ENCODE results near the gene HDGFL1.

Gene HDGFL1

DNA sequence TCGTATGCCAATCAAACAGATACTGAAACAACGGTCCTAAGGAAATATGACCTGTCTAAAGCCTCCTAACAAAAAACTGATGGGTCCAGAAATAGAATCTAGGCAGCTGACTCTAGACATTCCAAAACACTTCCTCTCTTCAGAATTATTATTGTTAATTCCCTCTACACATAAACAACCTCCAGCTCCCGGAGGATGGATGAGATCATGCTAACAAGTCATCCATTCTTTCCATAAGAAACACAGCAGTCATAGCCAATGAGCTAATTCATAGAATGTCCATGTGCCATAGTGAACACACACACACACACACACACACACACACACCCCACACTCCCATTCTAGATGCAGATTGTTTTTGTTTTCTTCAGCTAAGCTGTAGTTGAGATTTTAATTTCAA, 44.3 kb downstream of the HDGFL1 start:
- Histone ChIP-seq H3K4me3 (ENCODE audit: low read depth, low read length) (no peak overlapping the region), H3K36me3 (ENCODE audit: control insufficient read depth in 2 of 2, insufficient read depth in 1 of 2, low read length in 2 of 2) (no peaks in the 10 kb centered on the region), H3K27ac (ENCODE audit: extremely low read depth, low read depth, low read length) (no peak overlapping the region), H3K4me1 (ENCODE audit: control insufficient read depth, insufficient read depth, low read length) (no peaks in the 10 kb centered on the region), H3K9me3 (ENCODE audit: control insufficient read depth, insufficient read depth, low read depth, low read length) (no peaks in the 10 kb centered on the region)
- POLR2A ChIA-PET = interaction anchor here (0.7 to 1.1 kb wide), 3 partner anchors 10 to 1020 kb away, joined by 3 to 4 read pairs (median 3); partner anchors contain the start of gene SOX4
- CTCF ChIA-PET = interaction anchor here (0.7 to 1.0 kb wide), 3 partner anchors 17 to 281 kb away, joined by 3 read pairs; no protein-coding TSS in a partner anchor
- TF ChIP-seq ZNF623 (tag by site-specific recombination; IDR thresholded peaks at IDR 0.05) = no peak
- TF ChIP-seq, protein P1, sequence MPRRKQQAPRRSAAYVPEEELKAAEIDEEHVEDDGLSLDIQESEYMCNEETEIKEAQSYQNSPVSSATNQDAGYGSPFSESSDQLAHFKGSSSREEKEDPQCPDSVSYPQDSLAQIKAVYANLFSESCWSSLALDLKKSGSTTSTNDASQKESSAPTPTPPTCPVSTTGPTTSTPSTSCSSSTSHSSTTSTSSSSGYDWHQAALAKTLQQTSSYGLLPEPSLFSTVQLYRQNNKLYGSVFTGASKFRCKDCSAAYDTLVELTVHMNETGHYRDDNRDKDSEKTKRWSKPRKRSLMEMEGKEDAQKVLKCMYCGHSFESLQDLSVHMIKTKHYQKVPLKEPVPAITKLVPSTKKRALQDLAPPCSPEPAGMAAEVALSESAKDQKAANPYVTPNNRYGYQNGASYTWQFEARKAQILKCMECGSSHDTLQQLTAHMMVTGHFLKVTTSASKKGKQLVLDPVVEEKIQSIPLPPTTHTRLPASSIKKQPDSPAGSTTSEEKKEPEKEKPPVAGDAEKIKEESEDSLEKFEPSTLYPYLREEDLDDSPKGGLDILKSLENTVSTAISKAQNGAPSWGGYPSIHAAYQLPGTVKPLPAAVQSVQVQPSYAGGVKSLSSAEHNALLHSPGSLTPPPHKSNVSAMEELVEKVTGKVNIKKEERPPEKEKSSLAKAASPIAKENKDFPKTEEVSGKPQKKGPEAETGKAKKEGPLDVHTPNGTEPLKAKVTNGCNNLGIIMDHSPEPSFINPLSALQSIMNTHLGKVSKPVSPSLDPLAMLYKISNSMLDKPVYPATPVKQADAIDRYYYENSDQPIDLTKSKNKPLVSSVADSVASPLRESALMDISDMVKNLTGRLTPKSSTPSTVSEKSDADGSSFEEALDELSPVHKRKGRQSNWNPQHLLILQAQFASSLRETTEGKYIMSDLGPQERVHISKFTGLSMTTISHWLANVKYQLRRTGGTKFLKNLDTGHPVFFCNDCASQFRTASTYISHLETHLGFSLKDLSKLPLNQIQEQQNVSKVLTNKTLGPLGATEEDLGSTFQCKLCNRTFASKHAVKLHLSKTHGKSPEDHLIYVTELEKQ (tag by site-specific recombination; IDR thresholded peaks at IDR 0.05; ENCODE audit: borderline replicate concordance) = peak; percentile 38; the same call in 1 of the 2 replicates
- TF ChIP-seq, protein P2, sequence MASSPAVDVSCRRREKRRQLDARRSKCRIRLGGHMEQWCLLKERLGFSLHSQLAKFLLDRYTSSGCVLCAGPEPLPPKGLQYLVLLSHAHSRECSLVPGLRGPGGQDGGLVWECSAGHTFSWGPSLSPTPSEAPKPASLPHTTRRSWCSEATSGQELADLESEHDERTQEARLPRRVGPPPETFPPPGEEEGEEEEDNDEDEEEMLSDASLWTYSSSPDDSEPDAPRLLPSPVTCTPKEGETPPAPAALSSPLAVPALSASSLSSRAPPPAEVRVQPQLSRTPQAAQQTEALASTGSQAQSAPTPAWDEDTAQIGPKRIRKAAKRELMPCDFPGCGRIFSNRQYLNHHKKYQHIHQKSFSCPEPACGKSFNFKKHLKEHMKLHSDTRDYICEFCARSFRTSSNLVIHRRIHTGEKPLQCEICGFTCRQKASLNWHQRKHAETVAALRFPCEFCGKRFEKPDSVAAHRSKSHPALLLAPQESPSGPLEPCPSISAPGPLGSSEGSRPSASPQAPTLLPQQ (tag by site-specific recombination; IDR thresholded peaks at IDR 0.05) = peak; percentile 63
- no peak for TF ChIP-seq KLF1 (tag by site-specific recombination; IDR thresholded peaks at IDR 0.05)
- TF ChIP-seq ZNF843 (tag by site-specific recombination; IDR thresholded peaks at IDR 0.05) = 0 out of 2 replicates have a peak, but pooled peaks have one; percentile 26
- no peak for TF ChIP-seq ZNF548 (tag by site-specific recombination; IDR thresholded peaks at IDR 0.05)
- TF ChIP-seq, protein P3, sequence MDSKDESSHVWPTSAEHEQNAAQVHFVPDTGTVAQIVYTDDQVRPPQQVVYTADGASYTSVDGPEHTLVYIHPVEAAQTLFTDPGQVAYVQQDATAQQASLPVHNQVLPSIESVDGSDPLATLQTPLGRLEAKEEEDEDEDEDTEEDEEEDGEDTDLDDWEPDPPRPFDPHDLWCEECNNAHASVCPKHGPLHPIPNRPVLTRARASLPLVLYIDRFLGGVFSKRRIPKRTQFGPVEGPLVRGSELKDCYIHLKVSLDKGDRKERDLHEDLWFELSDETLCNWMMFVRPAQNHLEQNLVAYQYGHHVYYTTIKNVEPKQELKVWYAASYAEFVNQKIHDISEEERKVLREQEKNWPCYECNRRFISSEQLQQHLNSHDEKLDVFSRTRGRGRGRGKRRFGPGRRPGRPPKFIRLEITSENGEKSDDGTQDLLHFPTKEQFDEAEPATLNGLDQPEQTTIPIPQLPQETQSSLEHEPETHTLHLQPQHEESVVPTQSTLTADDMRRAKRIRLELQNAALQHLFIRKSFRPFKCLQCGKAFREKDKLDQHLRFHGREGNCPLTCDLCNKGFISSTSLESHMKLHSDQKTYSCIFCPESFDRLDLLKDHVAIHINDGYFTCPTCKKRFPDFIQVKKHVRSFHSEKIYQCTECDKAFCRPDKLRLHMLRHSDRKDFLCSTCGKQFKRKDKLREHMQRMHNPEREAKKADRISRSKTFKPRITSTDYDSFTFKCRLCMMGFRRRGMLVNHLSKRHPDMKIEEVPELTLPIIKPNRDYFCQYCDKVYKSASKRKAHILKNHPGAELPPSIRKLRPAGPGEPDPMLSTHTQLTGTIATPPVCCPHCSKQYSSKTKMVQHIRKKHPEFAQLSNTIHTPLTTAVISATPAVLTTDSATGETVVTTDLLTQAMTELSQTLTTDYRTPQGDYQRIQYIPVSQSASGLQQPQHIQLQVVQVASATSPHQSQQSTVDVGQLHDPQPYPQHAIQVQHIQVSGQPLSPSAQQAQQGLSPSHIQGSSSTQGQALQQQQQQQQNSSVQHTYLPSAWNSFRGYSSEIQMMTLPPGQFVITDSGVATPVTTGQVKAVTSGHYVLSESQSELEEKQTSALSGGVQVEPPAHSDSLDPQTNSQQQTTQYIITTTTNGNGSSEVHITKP (tag by site-specific recombination; IDR thresholded peaks at IDR 0.05) = 0 out of 2 replicates have a peak, but pooled peaks have one; percentile 20
- no peak for TF ChIP-seq ZNF112 (tag by site-specific recombination; IDR thresholded peaks at IDR 0.05)
- TF ChIP-seq ZBTB21 (tag by site-specific recombination; IDR thresholded peaks at IDR 0.05) = peak; percentile 63
- no peak for TF ChIP-seq ZNF501 (tag by site-specific recombination; IDR thresholded peaks at IDR 0.05)
- no peak for TF ChIP-seq ZNF776 (tag by site-specific recombination; IDR thresholded peaks at IDR 0.05; ENCODE audit: borderline replicate concordance)
- 0 out of 2 replicates have a peak, but pooled peaks have one; percentile 18 for TF ChIP-seq ZNF133 (tag by site-specific recombination; IDR thresholded peaks at IDR 0.05)
- TF ChIP-seq, protein P4, sequence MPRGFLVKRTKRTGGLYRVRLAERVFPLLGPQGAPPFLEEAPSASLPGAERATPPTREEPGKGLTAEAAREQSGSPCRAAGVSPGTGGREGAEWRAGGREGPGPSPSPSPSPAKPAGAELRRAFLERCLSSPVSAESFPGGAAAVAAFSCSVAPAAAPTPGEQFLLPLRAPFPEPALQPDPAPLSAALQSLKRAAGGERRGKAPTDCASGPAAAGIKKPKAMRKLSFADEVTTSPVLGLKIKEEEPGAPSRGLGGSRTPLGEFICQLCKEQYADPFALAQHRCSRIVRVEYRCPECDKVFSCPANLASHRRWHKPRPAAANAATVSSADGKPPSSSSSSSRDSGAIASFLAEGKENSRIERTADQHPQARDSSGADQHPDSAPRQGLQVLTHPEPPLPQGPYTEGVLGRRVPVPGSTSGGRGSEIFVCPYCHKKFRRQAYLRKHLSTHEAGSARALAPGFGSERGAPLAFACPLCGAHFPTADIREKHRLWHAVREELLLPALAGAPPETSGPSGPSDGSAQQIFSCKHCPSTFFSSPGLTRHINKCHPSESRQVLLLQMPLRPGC (tag by site-specific recombination; IDR thresholded peaks at IDR 0.05) = peak; percentile 83
- TF ChIP-seq HOXA7 (CRISPR knock-in tag; IDR thresholded peaks at IDR 0.05; ENCODE audit: borderline replicate concordance) = no peak
- peak; percentile 60; the same call in 1 of the 2 replicates for TF ChIP-seq ZEB2 (tag by site-specific recombination; IDR thresholded peaks at IDR 0.05)
- TF ChIP-seq, protein P5, sequence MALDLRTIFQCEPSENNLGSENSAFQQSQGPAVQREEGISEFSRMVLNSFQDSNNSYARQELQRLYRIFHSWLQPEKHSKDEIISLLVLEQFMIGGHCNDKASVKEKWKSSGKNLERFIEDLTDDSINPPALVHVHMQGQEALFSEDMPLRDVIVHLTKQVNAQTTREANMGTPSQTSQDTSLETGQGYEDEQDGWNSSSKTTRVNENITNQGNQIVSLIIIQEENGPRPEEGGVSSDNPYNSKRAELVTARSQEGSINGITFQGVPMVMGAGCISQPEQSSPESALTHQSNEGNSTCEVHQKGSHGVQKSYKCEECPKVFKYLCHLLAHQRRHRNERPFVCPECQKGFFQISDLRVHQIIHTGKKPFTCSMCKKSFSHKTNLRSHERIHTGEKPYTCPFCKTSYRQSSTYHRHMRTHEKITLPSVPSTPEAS (tag by site-specific recombination; IDR thresholded peaks at IDR 0.05) = peak; percentile 49; the same call in 1 of the 2 replicates
- TF ChIP-seq ZNF140 (tag by site-specific recombination; IDR thresholded peaks at IDR 0.05) = no peak
- TF ChIP-seq WT1 (tag by site-specific recombination; IDR thresholded peaks at IDR 0.05) = 0 out of 2 replicates have a peak, but pooled peaks have one; percentile 51
- TF ChIP-seq ZNF174 (tag by site-specific recombination; IDR thresholded peaks at IDR 0.05) = no peak
- TF ChIP-seq TRIM28 (IDR thresholded peaks at IDR 0.05; ENCODE audit: borderline replicate concordance, low read length) = 0 out of 2 replicates have a peak, but pooled peaks have one; percentile 27
- peak; percentile 73 for TF ChIP-seq ZNF629 (tag by site-specific recombination; IDR thresholded peaks at IDR 0.05)

Measured in HEK293 (cell line).